Neural cell (in vitro differentiated cells): ENCODE results near the gene ZNF775. TPM values are rescaled to one million over a fixed set of nuclear protein-coding genes. Genes with fewer than 3 reads are reported as not detected.

Experiments used
- H2AFZ ChIP-seq: fragments of 200-600, 300-800 bp; sonication (generic), shearing (Covaris generic); 2 replicates; pipeline ENCODE4 v1.6.0; 2014; ENCODE audit warnings: low read depth, mild to moderate bottlenecking, antibody characterized with exemption, low read length, moderate library complexity
- H3F3A ChIP-seq: fragments of 200-600 bp; shearing (Covaris generic); 2 replicates; pipeline ENCODE4 v1.6.1; 2016; ENCODE audit warnings: mild to moderate bottlenecking, moderate library complexity, mixed read lengths, antibody characterized with exemption, low read length; ENCODE audit not compliant: insufficient read depth, poor library complexity, severe bottlenecking
- H3K27ac ChIP-seq: fragments of 200-600, 300-800 bp; sonication (generic), shearing (Covaris generic); 2 replicates; pipeline ENCODE4 v1.5.1; 2014; ENCODE audit warnings: mild to moderate bottlenecking, low read length, moderate library complexity
- H3K27me3 ChIP-seq: fragments of 300-800, 200-600 bp; sonication (generic), shearing (Covaris generic); 2 replicates; pipeline ENCODE4 v1.6.0; 2014; ENCODE audit warnings: mild to moderate bottlenecking, low read depth, low read length, moderate library complexity; ENCODE audit not compliant: insufficient read depth
- H3K36me3 ChIP-seq: fragments of 300-800, 200-600 bp; sonication (generic), shearing (Covaris generic); 2 replicates; pipeline ENCODE4 v1.5.1; 2014; ENCODE audit warnings: mild to moderate bottlenecking, antibody characterized with exemption, low read length, moderate library complexity; ENCODE audit not compliant: insufficient read depth
- H3K4me2 ChIP-seq: fragments of 300-800, 200-600 bp; sonication (generic), shearing (Covaris generic); 2 replicates; pipeline ENCODE4 v1.6.0; 2014; ENCODE audit warnings: mild to moderate bottlenecking, low read length
- H3K4me3 ChIP-seq: fragments of 300-800, 200-600 bp; sonication (generic), shearing (Covaris generic); 2 replicates; pipeline ENCODE4 v1.5.1; 2014; ENCODE audit warnings: mild to moderate bottlenecking, low read length, moderate library complexity
- H3K79me2 ChIP-seq: fragments of 200-600 bp; shearing (Covaris generic); replicated peaks from 2 replicates; pipeline ENCODE4 v1.6.0; 2014; ENCODE audit warnings: mild to moderate bottlenecking, low read length, moderate library complexity; ENCODE audit not compliant: insufficient read depth
- H3K9ac ChIP-seq: fragments of 300-800, 200-600 bp; sonication (generic), shearing (Covaris generic); 2 replicates; pipeline ENCODE4 v1.6.1; 2016; ENCODE audit warnings: mild to moderate bottlenecking, low read length, mixed read lengths
- H3K9me2 ChIP-seq: fragments of 200-600 bp; shearing (Covaris generic); 2 replicates; pipeline ENCODE4 v1.6.1; 2016; ENCODE audit warnings: mild to moderate bottlenecking, low read length, mixed read lengths; ENCODE audit not compliant: insufficient read depth
- H3K9me3 ChIP-seq: fragments of 200-600, 300-800 bp; sonication (generic), shearing (Covaris generic); 2 replicates; pipeline ENCODE4 v1.6.1; 2016; ENCODE audit warnings: mild to moderate bottlenecking, mixed run types, low read length, moderate library complexity, mixed read lengths
- H4K20me1 ChIP-seq: fragments of 200-600 bp; shearing (Covaris generic); 2 replicates; pipeline ENCODE4 v1.6.1; 2016; ENCODE audit warnings: mild to moderate bottlenecking, mixed run types; ENCODE audit not compliant: insufficient read depth
- CTCF ChIP-seq: fragments of 450-650 bp; IDR thresholded peaks from 2 replicates; pipeline ENCODE4 v1.5.1; 2014; ENCODE audit warnings: antibody characterized with exemption, mild to moderate bottlenecking, moderate library complexity; ENCODE audit not compliant: poor library complexity, severe bottlenecking
- EP300 ChIP-seq: fragments of 450-650 bp; conservative IDR thresholded peaks from 2 replicates; pipeline ENCODE4 v1.6.1; 2014; ENCODE audit warnings: antibody characterized with exemption, mild to moderate bottlenecking, moderate library complexity; ENCODE audit not compliant: poor library complexity, severe bottlenecking
- EZH2 ChIP-seq: fragments of 200-600, 300-800 bp; shearing (Covaris generic), sonication (generic); IDR thresholded peaks from 2 replicates; pipeline ENCODE4 v1.6.1; 2014; ENCODE audit warnings: antibody characterized with exemption, low read length, borderline replicate concordance, mild to moderate bottlenecking; ENCODE audit not compliant: insufficient read depth, poor library complexity, severe bottlenecking
- MXI1 ChIP-seq: fragments of 450-650 bp; conservative IDR thresholded peaks from 2 replicates; pipeline ENCODE4 v1.6.1; 2014; ENCODE audit warnings: antibody characterized with exemption, mild to moderate bottlenecking; ENCODE audit not compliant: poor library complexity, severe bottlenecking
- POLR2AphosphoS5 ChIP-seq: IDR thresholded peaks from 2 replicates; pipeline ENCODE4 v1.6.1; 2012
- RAD21 ChIP-seq: fragments of 450-650 bp; conservative IDR thresholded peaks from 2 replicates; pipeline ENCODE4 v1.6.1; 2014; ENCODE audit warnings: antibody characterized with exemption, mild to moderate bottlenecking, moderate library complexity
- REST ChIP-seq: IDR thresholded peaks from 2 replicates; pipeline ENCODE4 v1.6.1; 2012; ENCODE audit warnings: borderline replicate concordance
- SMC3 ChIP-seq: fragments of 450-650 bp; conservative IDR thresholded peaks from 2 replicates; pipeline ENCODE4 v1.6.1; 2014; ENCODE audit warnings: antibody characterized with exemption, mild to moderate bottlenecking, moderate library complexity; ENCODE audit not compliant: poor library complexity
- TAF1 ChIP-seq: IDR thresholded peaks from 2 replicates; pipeline ENCODE4 v1.6.1; 2012; ENCODE audit warnings: low read depth
- polyA plus RNA-seq: library from polyadenylated mRNA; depleted of rRNA; stranded (reverse); fragments of >200 nt; gene quantifications from 2 replicates; pipeline ENCODE4 v1.2.3, GENCODE V29; 2014

Gene ZNF775
- polyA plus RNA-seq, 1 donor from 2014 or later: 16.8 TPM

- no peak for TF ChIP-seq CTCF
- TF ChIP-seq SMC3: no peak
- no peak for TF ChIP-seq RAD21
- no peak for TF ChIP-seq REST
- TF ChIP-seq MXI1: no peak
- TF ChIP-seq TAF1: no peak
- TF ChIP-seq EP300: no peak
- no peak for TF ChIP-seq EZH2
- no peak for TF ChIP-seq POLR2AphosphoS5
These were observed 50.6 kb downstream of the ZNF775 start for GRCh38 chr7:150429699-150430098.

GRCh38 chr7:150430465-150431085 is 51.4 kb downstream of the ZNF775 start:
- no peaks in the 10 kb centered on the region for H3K79me2 ChIP-seq
- H3K4me3 ChIP-seq: no peak overlapping the region
- H3K27me3 ChIP-seq: no peaks in the 10 kb centered on the region
- H3K27ac ChIP-seq: no peak overlapping the region
- H4K20me1 ChIP-seq: no peaks in the 10 kb centered on the region
- H3K9me3 ChIP-seq: no peaks in the 10 kb centered on the region
- H2AFZ ChIP-seq: no peak overlapping the region
- no peaks in the 10 kb centered on the region for H3K9me2 ChIP-seq
- no peak overlapping the region for H3K4me2 ChIP-seq
- H3K9ac ChIP-seq: no peak overlapping the region
- no peaks in the 10 kb centered on the region for H3F3A ChIP-seq
- H3K36me3 ChIP-seq: no peaks in the 10 kb centered on the region
- TF ChIP-seq CTCF: no peak
- no peak for TF ChIP-seq REST
- TF ChIP-seq POLR2AphosphoS5: no peak
- TF ChIP-seq RAD21: no peak
- no peak for TF ChIP-seq EZH2
- TF ChIP-seq TAF1: no peak

More at GRCh38 chr7:150429699-150430098, 50.6 kb downstream of the ZNF775 start:
- H2AFZ ChIP-seq: no peak overlapping the region
- H3K36me3 ChIP-seq: no peaks in the 10 kb centered on the region
- H3K27ac ChIP-seq: no peak overlapping the region
- no peak overlapping the region for H3K4me3 ChIP-seq
- H4K20me1 ChIP-seq: no peaks in the 10 kb centered on the region
- H3K9ac ChIP-seq: no peak overlapping the region
- no peak overlapping the region for H3K4me2 ChIP-seq
- no peaks in the 10 kb centered on the region for H3K79me2 ChIP-seq
- no peaks in the 10 kb centered on the region for H3K9me3 ChIP-seq
- no peaks in the 10 kb centered on the region for H3K27me3 ChIP-seq
- H3F3A ChIP-seq: no peaks in the 10 kb centered on the region
- no peaks in the 10 kb centered on the region for H3K9me2 ChIP-seq
